DOHH2 (cell line): ENCODE measurements around the gene HOXC11.
A peak's percentile ranks its signal among the peaks of the same experiment; 100 is the strongest.

Experiments used
- H3F3A ChIP-seq: fragments of 200-600 bp; sonication (generic), shearing (Covaris generic); 2 replicates; pipeline ENCODE4 v1.6.0; 2016; ENCODE audit warnings: antibody characterized with exemption, mild to moderate bottlenecking; ENCODE audit not compliant: control insufficient read depth, insufficient read depth
- H3K27ac ChIP-seq: fragments of 200-600 bp; sonication (generic); 2 replicates; pipeline ENCODE4 v1.5.1; 2014; ENCODE audit warnings: low read depth, mild to moderate bottlenecking, low read length, moderate library complexity
- H3K27me3 ChIP-seq: fragments of 200-600 bp; sonication (generic); 2 replicates; pipeline ENCODE4 v1.6.1; 2014; ENCODE audit warnings: mild to moderate bottlenecking, low read length, mixed read lengths; ENCODE audit not compliant: control insufficient read depth
- H3K36me3 ChIP-seq: fragments of 200-600 bp; sonication (generic); 2 replicates; pipeline ENCODE4 v1.6.1; 2014; ENCODE audit warnings: mild to moderate bottlenecking, low read length, moderate library complexity, mixed read lengths; ENCODE audit not compliant: control insufficient read depth
- H3K4me1 ChIP-seq: fragments of 200-600 bp; sonication (generic); 2 replicates; pipeline ENCODE4 v1.6.1; 2014; ENCODE audit warnings: mild to moderate bottlenecking, low read length, mixed read lengths; ENCODE audit not compliant: control insufficient read depth
- H3K4me2 ChIP-seq: fragments of 200-600 bp; sonication (generic); 2 replicates; pipeline ENCODE4 v1.6.0; 2014; ENCODE audit warnings: mild to moderate bottlenecking, low read length, moderate library complexity
- H3K4me3 ChIP-seq: fragments of 200-600 bp; sonication (generic); 2 replicates; pipeline ENCODE4 v1.5.1; 2014; ENCODE audit warnings: mild to moderate bottlenecking, low read length, mixed read lengths
- H3K79me2 ChIP-seq: fragments of 200-600 bp; sonication (generic); 2 replicates; pipeline ENCODE4 v1.6.1; 2014; ENCODE audit warnings: mild to moderate bottlenecking, low read length, mixed read lengths; ENCODE audit not compliant: control insufficient read depth
- H3K9me2 ChIP-seq: fragments of 200-600 bp; sonication (generic); replicated peaks from 2 replicates; pipeline ENCODE4 v1.6.1; 2014; ENCODE audit warnings: mild to moderate bottlenecking, low read length, mixed read lengths; ENCODE audit not compliant: control insufficient read depth
- H3K9me3 ChIP-seq: fragments of 200-600 bp; sonication (generic); 2 replicates; pipeline ENCODE4 v1.6.1; 2014; ENCODE audit warnings: antibody characterized with exemption, low read length, mixed read lengths; ENCODE audit not compliant: control insufficient read depth, insufficient read depth
- H4K20me1 ChIP-seq: fragments of 200-600 bp; sonication (generic); 2 replicates; pipeline ENCODE4 v1.6.0; 2014; ENCODE audit warnings: low read depth, mild to moderate bottlenecking, antibody characterized with exemption, low read length, moderate library complexity; ENCODE audit not compliant: control insufficient read depth, insufficient read depth
- EZH2phosphoT487 ChIP-seq: fragments of 200-600 bp; sonication (generic); IDR thresholded peaks from 2 replicates; pipeline ENCODE4 v1.6.1; 2017; ENCODE audit warnings: borderline replicate concordance, mild to moderate bottlenecking, antibody characterized with exemption, low read length, moderate library complexity, mixed read lengths
- TF ChIP-seq, protein P1 (sequence below): fragments of 200-600 bp; sonication (generic); IDR thresholded peaks from one replicate; pipeline ENCODE4 v1.5.1; 2014; ENCODE audit warnings: antibody characterized with exemption, mild to moderate bottlenecking, low read depth, low read length; ENCODE audit not compliant: poor library complexity, severe bottlenecking

The HOXC11 gene

DNA sequence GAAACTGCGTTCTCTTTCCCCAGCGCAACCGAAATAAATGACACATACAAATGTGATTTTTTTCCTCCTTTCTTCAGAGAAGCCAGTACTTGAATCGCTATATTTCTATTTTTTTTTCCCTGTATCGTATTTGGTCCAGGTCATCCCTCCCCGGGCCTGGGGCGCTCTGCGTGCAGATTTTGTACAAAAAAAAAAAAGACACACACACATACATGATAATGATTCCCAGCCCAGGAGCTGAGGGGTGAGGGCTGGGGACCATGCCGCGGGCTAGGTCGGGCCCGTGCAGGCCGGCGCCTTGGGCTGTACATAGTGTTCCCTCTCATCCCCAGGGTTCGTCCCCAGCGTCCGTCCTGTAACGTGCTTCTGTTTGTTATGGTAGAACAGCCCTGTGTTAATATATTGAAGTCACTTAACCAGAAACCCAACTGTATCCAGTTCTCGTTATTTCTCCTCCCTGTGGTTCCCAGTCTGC is 30.0 kb downstream of the HOXC11 start:
- H3K36me3 ChIP-seq, result no peaks in the 10 kb centered on the region
- H3K4me3 ChIP-seq, result no peak overlapping the region
- no peak overlapping the region for H3K4me2 ChIP-seq
- H4K20me1 ChIP-seq, result no peaks in the 10 kb centered on the region
- H3K27ac ChIP-seq, result no peak overlapping the region
- H3K9me2 ChIP-seq, result no peaks in the 10 kb centered on the region
- peaks cover 76% of the 10 kb centered on the region for H3K27me3 ChIP-seq
- no peaks in the 10 kb centered on the region for H3F3A ChIP-seq
- H3K4me1 ChIP-seq, result peaks cover 20% of the 10 kb centered on the region
- H3K9me3 ChIP-seq, result no peaks in the 10 kb centered on the region
- no peak for TF ChIP-seq EZH2phosphoT487
- TF ChIP-seq, protein P1, sequence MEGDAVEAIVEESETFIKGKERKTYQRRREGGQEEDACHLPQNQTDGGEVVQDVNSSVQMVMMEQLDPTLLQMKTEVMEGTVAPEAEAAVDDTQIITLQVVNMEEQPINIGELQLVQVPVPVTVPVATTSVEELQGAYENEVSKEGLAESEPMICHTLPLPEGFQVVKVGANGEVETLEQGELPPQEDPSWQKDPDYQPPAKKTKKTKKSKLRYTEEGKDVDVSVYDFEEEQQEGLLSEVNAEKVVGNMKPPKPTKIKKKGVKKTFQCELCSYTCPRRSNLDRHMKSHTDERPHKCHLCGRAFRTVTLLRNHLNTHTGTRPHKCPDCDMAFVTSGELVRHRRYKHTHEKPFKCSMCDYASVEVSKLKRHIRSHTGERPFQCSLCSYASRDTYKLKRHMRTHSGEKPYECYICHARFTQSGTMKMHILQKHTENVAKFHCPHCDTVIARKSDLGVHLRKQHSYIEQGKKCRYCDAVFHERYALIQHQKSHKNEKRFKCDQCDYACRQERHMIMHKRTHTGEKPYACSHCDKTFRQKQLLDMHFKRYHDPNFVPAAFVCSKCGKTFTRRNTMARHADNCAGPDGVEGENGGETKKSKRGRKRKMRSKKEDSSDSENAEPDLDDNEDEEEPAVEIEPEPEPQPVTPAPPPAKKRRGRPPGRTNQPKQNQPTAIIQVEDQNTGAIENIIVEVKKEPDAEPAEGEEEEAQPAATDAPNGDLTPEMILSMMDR, result no peak
- no peaks in the 10 kb centered on the region for H3K79me2 ChIP-seq

DNA sequence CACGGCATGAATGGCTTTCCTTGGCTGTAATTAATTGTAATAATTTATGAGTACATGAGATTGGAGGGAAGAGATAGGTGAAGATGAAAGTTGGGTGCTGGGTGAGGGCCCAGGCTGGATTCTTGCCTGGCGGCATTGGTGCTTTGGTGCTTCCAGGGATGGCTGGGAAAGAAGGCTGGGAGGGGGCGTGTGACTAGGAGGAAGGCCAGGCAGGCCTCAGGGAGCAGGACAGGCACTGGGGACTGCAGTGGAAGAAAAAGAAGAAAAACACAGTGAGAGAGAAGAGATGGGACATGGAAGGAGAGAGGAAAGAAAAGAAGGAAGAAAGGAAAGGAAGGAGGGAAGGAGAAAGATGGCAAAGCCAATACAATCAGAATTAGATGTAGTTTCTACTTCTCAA is 30.7 kb downstream of the HOXC11 start:
- H3K27me3 ChIP-seq, result peaks cover 76% of the 10 kb centered on the region
- no peak overlapping the region for H3K27ac ChIP-seq
- no peaks in the 10 kb centered on the region for H3K9me3 ChIP-seq
- H3F3A ChIP-seq, result no peaks in the 10 kb centered on the region
- no peaks in the 10 kb centered on the region for H3K79me2 ChIP-seq
- no peak overlapping the region for H3K4me2 ChIP-seq
- H4K20me1 ChIP-seq, result no peaks in the 10 kb centered on the region
- no peaks in the 10 kb centered on the region for H3K36me3 ChIP-seq
- no peak overlapping the region for H3K4me3 ChIP-seq
- no peaks in the 10 kb centered on the region for H3K9me2 ChIP-seq
- peaks cover 20% of the 10 kb centered on the region for H3K4me1 ChIP-seq
- no peak for TF ChIP-seq EZH2phosphoT487
- TF ChIP-seq, protein P1, result no peak

DNA sequence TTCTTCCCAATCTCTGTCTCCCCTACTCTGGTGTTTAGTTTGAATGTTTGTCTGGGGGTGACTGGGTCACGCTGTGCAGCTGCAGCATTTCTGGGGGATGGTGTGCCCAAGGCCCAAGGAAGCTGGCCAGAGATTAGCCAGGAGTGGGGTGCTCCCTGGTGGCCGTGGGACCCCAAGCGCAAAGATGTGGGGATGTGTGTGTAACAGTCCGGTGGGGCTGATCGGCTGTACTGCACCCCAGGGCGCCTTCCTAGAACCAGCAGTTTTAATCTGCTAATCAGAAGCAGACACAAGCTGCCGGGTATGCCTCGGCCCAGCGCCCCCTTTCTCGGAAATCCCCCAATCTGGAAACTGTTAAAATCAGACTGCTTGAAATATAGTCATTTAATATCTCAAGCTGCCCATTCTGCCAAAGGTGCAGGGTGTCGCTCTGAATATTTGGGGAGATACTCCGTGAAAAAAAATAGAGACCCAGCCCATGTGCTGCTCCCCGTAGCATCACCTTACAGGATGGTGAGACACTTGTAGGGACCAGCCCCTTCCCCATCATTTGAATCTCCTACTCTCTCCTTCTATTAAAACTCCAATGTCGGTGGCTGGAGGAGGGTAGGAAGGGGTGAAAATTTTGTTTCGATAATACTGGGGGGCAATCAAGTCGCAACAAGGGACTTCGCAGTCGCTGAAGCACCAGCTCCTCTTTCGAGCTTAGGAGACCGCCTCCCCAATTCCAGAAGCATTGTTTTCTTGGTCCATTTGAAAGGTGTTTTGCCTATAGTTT is 31.3 kb downstream of the HOXC11 start:
- TF ChIP-seq, protein P1, result peak; percentile 14
- TF ChIP-seq EZH2phosphoT487, result no peak
- Histone ChIP-seq H3K4me1 (peaks cover 20% of the 10 kb centered on the region), H3K4me2 (0 out of 2 replicates have a peak overlapping the region, but pooled peaks have one; percentile 78), H3K4me3 (no peak overlapping the region), H3K36me3 (no peaks in the 10 kb centered on the region), H3F3A (no peaks in the 10 kb centered on the region), H3K9me3 (no peaks in the 10 kb centered on the region), H3K79me2 (no peaks in the 10 kb centered on the region), H3K27ac (no peak overlapping the region), H3K9me2 (no peaks in the 10 kb centered on the region), H3K27me3 (peaks cover 76% of the 10 kb centered on the region), H4K20me1 (no peaks in the 10 kb centered on the region)
